HFF-Myc (cell line): ENCODE measurements around the gene C2orf81.

Experiments used
- DNase-seq: peaks from one replicate; pipeline ENCODE4 v3.0.0-alpha.2; 2011; ENCODE audit warnings: low read depth; ENCODE audit errors: extremely low read depth
- H3K4me3 ChIP-seq: replicated peaks from 2 replicates; pipeline ENCODE4 v1.5.1; 2011; ENCODE audit warnings: low read depth, mild to moderate bottlenecking, control low read depth, low read length
- CTCF ChIP-seq: IDR thresholded peaks from 2 replicates; pipeline ENCODE4 v1.5.1; 2012; ENCODE audit warnings: mild to moderate bottlenecking, low read depth, low read length, control low read depth; ENCODE audit errors: missing control alignments

The C2orf81 gene

GRCh38 chr2:74413001-74413698, 8.3 kb downstream of the C2orf81 start:
- no peak overlapping the region for H3K4me3 ChIP-seq
- no peak for TF ChIP-seq CTCF
- DNase-seq: no peak

- no peak for DNase-seq
- no peak for TF ChIP-seq CTCF
- no peak overlapping the region for H3K4me3 ChIP-seq
Measured at GRCh38 chr2:74407682-74408081, 13.7 kb downstream of the C2orf81 start.

- TF ChIP-seq CTCF: no peak
- DNase-seq: no peak
- no peak overlapping the region for H3K4me3 ChIP-seq
Measured at GRCh38 chr2:74406035-74406434, 15.4 kb downstream of the C2orf81 start.

- TF ChIP-seq CTCF: no peak
Measured at GRCh38 chr2:74401891-74402290, 19.5 kb downstream of the C2orf81 start.

GRCh38 chr2:74399785-74400184, 21.6 kb downstream of the C2orf81 start:
- H3K4me3 ChIP-seq: no peak overlapping the region
- TF ChIP-seq CTCF: peak; percentile 51
- DNase-seq: no peak

More at GRCh38 chr2:74401891-74402290, 19.5 kb downstream of the C2orf81 start:
- no peak for DNase-seq
- no peak overlapping the region for H3K4me3 ChIP-seq

- H3K4me3 ChIP-seq: no peak overlapping the region
- no peak for DNase-seq
Measured at GRCh38 chr2:74396149-74396548, 25.3 kb downstream of the C2orf81 start.

More at GRCh38 chr2:74396149-74396548, 25.3 kb downstream of the C2orf81 start:
- TF ChIP-seq CTCF: no peak
